Uterus (tissue), 2 donors: Measurements from ENCODE around the gene MRPS24.

ENCODE experiments used
- POLR2A ChIP-seq, 2 donors: fragments of 450-650 bp; IDR thresholded peaks; one replicate each; pipeline ENCODE4 v1.6.1; 2016; ENCODE audit warnings: antibody characterized with exemption in 2 of 2, mild to moderate bottlenecking in 1 of 2, moderate library complexity in 1 of 2
- TF ChIP-seq, protein P1 (sequence below), 4 experiments: fragments of 200-600 bp in 2 of 4; fragments of 450-650 bp in 2 of 4; sonication (generic) in 2 of 4; IDR thresholded peaks; one replicate each; pipeline ENCODE4 v1.5.1; 2016 to 2019; ENCODE audit warnings: antibody characterized with exemption in 4 of 4, mild to moderate bottlenecking in 2 of 4, moderate library complexity in 1 of 4

DNA sequence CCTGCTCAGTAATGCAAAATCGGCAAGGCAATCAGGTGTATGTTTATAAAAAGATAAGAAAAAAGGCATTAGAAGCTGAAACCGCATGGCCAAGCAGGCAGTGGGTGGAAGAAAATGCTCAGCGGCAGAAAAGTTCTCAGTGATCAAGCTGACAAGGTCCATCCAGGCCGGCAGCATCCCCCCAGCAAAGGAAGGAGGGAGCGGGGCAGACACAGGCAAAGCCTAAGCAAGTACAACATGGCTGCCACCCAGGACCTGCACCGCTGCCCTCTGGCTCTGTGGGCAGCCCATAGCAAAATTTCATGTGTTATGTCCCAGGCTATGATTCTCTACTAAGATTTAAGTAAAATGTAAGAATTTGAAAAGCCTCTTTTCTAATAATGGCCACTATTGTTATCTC is 45.4 kb downstream of the MRPS24 start:
- TF ChIP-seq, protein P1, sequence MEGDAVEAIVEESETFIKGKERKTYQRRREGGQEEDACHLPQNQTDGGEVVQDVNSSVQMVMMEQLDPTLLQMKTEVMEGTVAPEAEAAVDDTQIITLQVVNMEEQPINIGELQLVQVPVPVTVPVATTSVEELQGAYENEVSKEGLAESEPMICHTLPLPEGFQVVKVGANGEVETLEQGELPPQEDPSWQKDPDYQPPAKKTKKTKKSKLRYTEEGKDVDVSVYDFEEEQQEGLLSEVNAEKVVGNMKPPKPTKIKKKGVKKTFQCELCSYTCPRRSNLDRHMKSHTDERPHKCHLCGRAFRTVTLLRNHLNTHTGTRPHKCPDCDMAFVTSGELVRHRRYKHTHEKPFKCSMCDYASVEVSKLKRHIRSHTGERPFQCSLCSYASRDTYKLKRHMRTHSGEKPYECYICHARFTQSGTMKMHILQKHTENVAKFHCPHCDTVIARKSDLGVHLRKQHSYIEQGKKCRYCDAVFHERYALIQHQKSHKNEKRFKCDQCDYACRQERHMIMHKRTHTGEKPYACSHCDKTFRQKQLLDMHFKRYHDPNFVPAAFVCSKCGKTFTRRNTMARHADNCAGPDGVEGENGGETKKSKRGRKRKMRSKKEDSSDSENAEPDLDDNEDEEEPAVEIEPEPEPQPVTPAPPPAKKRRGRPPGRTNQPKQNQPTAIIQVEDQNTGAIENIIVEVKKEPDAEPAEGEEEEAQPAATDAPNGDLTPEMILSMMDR (IDR thresholded peaks at IDR 0.05): no peak
- TF ChIP-seq POLR2A (IDR thresholded peaks at IDR 0.05): no peak
